GM18517 (cell line): ENCODE data around the gene CTBP2.
"Not testable (repeated sequence)": the region's sequence is repeated elsewhere in the genome, so short reads cannot be mapped to it uniquely, and the experiment has no call there.

Experiments used
- ATAC-seq: cut with Tn5 transposase; IDR thresholded peaks from one replicate; pipeline ENCODE4 v1.9.1; 2021; ENCODE audit warnings: mild to moderate bottlenecking, moderate library complexity; ENCODE audit not compliant: unreplicated experiment

CTBP2 gene

GRCh38 chr10:125158601-125159485, 1.5 kb downstream of the CTBP2 start:
- no peak for ATAC-seq

- no peak for ATAC-seq
Observed at GRCh38 chr10:125158275-125158600, 2.1 kb downstream of the CTBP2 start.

DNA sequence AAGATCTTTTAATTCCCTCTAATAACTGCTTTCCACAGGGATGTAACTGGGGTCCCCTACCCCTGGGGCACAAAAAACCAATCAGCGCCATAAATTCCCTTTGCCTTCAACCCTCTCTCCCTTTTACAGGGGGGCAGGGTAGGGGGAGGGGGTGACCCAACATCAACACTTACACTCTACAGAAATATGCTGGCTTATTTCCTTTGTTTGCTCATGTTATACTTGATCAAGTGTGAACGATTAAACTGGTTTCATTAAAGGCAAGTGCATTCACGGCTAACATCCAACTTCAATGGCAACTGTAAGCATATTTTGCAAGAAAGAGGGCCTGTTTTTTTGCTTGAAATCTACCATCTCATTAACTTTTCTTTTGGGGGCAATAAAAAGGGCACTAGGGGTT, 2.9 kb downstream of the CTBP2 start:
- ATAC-seq: no peak

GRCh38 chr10:125156739-125157480, 3.5 kb downstream of the CTBP2 start:
- no peak for ATAC-seq

GRCh38 chr10:125156196-125156595, 4.2 kb downstream of the CTBP2 start:
- ATAC-seq: no peak

DNA sequence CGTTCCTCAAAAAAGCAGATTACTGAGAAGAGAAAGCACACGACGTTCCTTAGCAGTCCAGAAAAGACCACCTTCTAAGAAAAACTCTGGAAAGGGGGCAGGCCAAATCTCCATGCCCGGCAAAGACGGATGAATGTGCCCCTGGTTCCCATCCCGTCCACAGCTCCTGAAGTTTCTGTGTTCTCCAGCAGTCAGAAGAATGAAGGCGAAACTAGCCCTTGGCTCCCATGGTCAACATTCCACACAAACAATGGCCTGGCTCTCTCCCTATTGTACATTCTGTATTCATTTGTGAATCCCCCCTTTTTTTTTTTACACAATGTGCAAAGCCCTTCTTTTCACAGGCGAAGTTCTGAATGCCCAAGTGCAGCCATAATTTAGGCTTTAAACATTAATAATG, 5.3 kb downstream of the CTBP2 start:
- ATAC-seq: no peak

GRCh38 chr10:125154529-125154928, 5.8 kb downstream of the CTBP2 start:
- ATAC-seq: no peak

DNA sequence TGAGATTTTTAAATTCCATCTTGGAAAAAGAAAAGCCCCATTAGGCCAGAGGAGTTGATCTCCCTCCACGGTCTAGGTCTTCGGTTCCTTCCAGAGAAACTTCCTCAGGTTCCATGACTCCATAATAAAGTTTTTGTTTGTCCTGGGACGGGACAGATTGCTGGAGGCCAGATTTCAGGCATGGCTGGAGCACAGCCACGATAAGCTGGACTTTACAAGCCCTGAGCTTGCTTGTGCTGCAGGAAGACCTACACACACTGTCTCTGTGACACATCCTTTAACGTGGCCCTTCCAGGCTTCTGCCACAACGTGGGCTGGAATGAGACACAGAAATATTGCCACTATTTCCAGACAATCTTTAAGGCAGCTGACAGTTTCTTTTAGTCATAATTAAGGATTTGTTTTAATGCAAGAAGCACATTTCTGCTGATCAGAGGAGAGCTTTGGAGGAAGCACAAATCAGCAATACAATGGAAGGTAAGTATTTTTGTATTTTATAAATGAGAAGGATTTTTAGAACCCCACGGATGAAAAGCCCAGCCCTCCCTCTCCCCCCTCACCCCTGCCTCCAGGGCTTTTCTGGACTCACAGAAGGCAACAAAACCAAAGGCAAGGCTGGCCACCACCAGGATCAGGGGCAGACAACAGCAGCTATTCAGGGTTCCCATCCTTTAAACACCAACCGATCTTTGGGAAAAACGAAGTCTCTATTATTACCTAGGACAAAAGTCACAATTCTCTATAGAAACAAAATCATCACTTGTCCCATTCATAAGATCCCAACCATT, 6.5 kb downstream of the CTBP2 start:
- ATAC-seq: no peak

GRCh38 chr10:125152450-125153368, 7.7 kb downstream of the CTBP2 start:
- ATAC-seq: no peak

DNA sequence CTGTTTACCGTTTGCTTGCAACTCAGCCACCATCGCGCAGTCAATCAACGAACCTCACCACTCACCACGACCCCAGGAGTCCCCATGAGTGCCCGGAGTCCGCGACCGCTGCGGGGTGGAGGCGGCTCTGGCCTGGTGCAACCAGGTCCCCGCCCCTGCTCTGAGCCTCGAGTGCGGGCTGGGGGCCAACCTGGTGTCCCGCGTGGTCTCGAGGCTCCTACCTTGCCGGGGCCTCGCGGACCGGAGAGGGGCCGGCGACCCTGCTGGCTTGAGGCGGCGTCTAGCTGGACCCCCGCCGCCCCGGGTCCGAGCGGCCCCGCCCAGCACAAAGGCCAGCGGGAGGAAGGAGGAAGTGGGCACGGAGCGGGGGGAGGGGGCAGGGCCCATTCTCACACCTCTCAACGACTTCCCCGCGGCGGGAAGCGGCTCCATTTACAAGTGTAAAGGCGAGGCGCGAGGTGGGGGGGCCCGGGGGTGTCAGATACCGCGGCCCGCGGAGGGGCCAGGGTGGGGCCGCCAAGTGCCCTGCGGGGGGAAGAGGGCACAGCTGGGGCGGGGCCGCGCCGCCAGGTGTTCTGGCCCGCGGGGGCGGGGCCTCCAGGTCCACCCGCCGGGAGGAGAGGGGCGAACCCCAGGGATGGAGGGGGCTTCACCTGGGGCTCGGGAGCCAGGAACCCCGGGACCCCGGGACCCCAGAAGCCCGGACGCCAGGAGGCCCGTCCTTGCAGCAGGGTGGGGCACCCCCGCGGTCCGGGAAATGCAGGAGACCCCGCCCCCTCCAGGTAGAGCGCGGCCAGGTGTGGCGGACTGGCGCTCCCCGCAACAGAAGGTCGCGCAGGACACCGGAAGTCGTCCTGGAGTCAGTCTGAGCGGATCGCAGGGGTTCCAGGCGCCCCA, 8.6 kb downstream of the CTBP2 start:
- ATAC-seq: no peak

DNA sequence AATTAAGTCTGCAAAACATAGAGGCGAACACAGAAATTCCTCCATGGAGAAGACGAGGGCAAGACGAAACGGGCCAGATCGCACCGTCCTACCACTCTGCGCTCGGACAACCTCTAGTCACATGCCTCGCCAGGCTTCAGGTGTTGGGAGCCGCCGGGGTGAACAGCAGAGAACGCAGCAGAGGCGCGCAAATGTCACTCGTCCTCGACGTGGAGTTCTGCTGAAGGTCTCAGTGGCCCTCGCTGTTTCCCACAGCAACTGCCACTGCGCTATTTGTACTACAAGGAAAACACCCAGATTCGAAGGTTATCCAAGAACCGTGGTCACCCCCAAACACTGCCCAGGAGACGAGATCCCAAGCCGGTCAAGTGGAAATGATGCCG, 9.2 kb downstream of the CTBP2 start:
- ATAC-seq: no peak

DNA sequence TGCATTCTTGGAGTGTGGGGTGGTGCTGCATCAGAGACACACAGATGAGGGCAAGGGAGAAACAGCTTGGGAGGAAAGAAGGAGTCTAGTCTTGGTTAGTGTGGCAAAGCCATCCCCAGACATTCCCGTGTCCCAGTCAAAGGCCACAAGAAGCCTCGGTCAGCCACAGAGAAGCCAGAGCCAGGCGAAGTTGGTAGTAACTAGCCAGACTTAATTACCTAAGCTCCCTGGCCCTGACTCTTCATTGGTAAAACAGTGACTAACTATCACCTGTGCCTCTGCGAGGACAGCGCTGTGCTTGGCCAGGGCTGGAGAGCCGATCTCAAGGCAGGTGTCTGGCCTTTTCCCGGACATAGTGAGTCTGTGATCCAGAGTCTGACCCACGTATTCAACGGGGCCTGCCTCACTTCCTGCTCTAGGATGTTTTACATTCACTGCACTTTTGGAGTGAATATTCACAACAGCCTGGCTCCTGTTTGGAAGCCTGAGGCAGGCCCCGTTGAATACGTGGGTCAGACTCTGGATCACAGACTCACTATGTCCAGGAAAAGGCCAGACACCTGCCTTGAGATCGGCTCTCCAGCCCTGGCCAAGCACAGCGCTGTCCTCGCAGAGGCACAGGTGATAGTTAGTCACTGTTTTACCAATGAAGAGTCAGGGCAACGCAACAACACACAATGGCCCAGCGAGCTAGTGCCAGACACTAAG, 9.8 kb downstream of the CTBP2 start:
- not testable (repeated sequence) for ATAC-seq

GRCh38 chr10:125149680-125150047, 10.7 kb downstream of the CTBP2 start:
- ATAC-seq: no peak

DNA sequence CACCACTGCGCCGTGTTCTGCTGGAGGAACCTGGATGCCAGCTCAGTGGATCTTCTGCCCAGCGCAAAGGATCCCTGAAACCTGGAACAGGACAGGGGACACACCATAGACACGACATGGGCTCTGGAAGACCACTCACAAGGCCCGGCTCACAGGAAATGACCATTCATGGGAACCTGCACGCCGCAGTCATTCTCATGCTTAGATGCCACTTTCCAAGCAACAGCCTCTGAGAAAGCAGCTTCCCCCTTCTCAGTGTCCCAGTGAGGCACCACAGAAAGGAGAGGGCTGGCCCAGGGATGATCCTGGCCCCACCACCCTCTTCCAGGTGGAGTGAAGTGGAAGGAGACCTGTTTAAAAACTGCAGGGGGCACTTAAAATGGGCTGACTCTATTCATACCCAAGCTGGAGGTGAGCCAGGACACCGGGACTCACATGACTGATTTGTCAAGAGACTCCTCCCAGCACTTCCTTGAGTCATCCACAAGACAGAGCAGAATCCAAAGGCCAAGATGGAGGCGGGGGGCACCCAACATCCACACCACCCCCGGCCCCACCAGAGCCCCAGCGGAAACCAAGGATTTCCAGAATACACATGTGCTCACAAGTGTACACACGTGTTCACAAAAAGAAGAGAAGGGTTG, 11.2 kb downstream of the CTBP2 start:
- ATAC-seq: no peak

GRCh38 chr10:125148528-125148927, 11.8 kb downstream of the CTBP2 start:
- no peak for ATAC-seq

GRCh38 chr10:125147971-125148439, 12.4 kb downstream of the CTBP2 start:
- ATAC-seq: no peak

DNA sequence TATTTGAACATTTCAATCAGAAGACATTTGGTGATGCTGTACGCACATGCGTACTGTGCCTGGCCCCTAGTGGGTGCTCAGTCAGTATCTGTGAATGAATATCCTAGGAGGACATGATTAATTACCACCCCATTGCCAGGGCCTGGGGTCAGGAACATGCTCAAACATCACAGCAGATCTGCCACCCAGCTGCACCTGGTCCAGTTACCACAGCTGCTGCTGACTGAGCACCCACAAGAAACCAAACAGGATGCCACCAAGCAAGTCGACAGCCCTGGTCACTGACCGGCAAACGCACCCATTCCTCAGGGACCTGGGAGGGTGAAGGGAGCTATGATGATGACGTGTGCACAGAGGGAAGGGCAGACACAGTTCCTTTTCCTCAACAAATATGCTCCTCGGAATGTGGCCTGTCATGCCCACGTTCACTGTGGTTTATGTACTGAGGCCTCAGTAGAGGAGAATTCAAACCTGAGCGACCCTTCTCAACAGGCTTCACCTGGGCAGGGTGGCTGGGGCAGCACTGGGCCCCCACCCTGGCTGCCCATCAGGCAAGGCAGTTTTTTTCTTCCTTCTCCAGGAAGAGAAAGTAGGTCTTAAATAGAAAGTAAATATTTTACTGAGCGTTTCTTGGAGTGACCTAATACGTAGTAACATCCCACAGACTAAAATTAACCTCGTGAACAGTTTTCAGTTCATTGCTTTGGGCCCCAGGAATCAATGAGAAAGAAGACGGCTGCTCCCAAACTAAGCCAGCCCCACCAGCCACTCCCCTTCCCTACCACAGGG, 13.4 kb downstream of the CTBP2 start:
- ATAC-seq: no peak

- no peak for ATAC-seq
Observed at GRCh38 chr10:125145636-125146035, 14.7 kb downstream of the CTBP2 start.
